Right lobe of liver (tissue), 4 donors: ENCODE results near the gene EIF2B4.

ENCODE experiments used
- POLR2A ChIP-seq: fragments of 450-650 bp; IDR thresholded peaks from one replicate; pipeline ENCODE4 v1.6.1; 2017; ENCODE audit warnings: antibody characterized with exemption, mild to moderate bottlenecking
- TF ChIP-seq, protein P1 (sequence below), 4 donors: fragments of 200-600 bp in 3 of 4; fragments of 450-650 bp in 1 of 4; IDR thresholded peaks; one replicate each; pipeline versions ENCODE4 v1.5.1 to v1.8.0; 2016 to 2022; ENCODE audit warnings: antibody characterized with exemption in 4 of 4, mild to moderate bottlenecking in 2 of 4
- donor health status: DM: no; HTN: no; CAD: no.
- donor health status: DM: no; HTN: no; CAD: no.
- donor health status: DM: no; HTN: yes; CAD: no.

DNA sequence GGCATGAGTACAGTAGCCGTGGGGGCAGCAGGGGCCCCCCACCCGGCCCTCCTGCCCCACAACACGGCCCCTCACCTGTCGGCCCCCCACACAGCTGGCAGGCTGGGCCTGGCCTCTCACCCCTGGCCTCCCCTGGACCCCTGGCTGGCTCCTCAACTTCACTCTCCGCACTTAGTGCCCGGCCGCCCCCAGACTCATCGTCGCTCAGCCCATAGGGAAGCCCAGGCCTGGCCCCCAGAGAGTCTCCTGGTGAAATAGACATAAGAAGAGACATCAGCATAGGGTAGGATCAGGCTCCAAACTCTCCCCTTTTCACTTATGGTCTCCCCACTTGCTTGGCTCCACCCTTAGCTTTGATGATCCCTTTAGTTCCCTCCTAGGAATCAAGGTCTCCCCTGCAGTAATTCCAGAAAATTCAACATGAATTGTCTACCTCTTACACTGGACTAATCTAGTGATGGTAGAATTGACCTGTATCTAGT lies 8.7 kb upstream of the EIF2B4 start:
- TF ChIP-seq, protein P1, sequence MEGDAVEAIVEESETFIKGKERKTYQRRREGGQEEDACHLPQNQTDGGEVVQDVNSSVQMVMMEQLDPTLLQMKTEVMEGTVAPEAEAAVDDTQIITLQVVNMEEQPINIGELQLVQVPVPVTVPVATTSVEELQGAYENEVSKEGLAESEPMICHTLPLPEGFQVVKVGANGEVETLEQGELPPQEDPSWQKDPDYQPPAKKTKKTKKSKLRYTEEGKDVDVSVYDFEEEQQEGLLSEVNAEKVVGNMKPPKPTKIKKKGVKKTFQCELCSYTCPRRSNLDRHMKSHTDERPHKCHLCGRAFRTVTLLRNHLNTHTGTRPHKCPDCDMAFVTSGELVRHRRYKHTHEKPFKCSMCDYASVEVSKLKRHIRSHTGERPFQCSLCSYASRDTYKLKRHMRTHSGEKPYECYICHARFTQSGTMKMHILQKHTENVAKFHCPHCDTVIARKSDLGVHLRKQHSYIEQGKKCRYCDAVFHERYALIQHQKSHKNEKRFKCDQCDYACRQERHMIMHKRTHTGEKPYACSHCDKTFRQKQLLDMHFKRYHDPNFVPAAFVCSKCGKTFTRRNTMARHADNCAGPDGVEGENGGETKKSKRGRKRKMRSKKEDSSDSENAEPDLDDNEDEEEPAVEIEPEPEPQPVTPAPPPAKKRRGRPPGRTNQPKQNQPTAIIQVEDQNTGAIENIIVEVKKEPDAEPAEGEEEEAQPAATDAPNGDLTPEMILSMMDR (IDR thresholded peaks at IDR 0.05), result no peak
- no peak for TF ChIP-seq POLR2A
